ENCODE results near the gene ZHX3. TPM values are rescaled to one million over a fixed set of nuclear protein-coding genes. Genes with fewer than 3 reads are reported as not detected.
"Not testable (repeated sequence)": the region's sequence is repeated elsewhere in the genome, so short reads cannot be mapped to it uniquely, and the experiment has no call there.

Gene ZHX3
- total and polyA plus RNA-seq, 10 of the 15 experiments (the other 5 are each of a cell fraction or from before 2014, with no cell fraction given) = 1.3 to 14.0 (median 5.0) TPM

DNA sequence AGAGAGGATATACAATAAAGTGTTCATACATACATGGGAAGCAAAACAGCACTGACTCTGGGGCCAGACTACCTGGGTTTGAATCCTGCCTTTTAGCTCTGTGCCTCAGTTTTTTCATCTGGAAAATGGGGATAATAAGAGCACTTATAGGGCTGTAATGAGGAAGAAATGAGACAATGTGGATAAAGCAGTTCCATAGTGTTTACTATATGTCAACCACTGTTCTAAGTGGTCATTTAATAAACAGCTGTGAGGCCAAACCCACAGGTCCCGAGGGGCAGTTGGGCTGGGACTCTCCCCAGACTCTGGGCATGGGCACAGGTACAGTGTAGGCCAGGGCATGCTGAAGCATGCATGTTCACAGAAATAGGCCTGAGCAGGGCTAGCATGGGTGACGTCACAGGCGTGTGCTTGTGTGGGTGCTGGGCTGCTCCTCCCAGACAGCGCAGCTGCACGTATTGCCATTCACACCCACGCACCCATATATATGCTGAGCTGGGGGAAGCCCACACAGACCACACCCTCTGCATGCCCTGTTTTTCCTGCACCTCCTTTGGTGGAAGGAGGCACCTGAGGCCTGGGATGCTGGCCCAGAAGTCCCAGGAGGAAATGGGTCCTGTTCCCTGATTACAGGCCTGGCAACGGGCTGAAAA is 183.7 kb downstream of the ZHX3 start (continued):
- no peak for TF ChIP-seq STAT3 (IDR thresholded peaks at IDR 0.05; ENCODE audit: low read depth, low read length)

DNA sequence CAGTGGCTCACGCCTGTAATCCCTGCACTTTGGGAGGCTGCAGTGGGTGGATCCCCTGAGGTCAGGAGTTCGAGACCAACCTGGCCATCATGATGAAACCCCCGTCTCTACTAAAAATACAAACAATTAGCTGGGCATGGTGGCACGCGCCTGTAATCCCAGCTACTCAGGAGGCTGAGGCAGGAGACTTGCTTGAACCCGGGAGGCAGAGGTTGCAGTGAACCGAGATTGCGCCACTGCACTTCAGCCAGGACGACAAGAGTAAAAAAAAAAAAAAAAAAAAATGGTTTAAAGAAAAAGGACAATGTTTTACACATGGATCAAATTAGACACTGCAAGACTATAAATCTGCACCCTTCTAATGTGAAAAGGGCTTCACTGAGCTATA is 185.1 kb downstream of the ZHX3 start:
- H3K9ac ChIP-seq (ENCODE audit: control insufficient read depth, insufficient read depth, low read length); H3K27ac ChIP-seq (ENCODE audit: control insufficient read depth, insufficient read depth); DNase-seq (ENCODE audit: low read depth, low spot score); H3K4me3 ChIP-seq; intact Hi-C loops (cut with micrococcal nuclease; ENCODE audit: unreplicated experiment); H3K27me3 ChIP-seq (replicated peaks in 1 of 2; ENCODE audit: control insufficient read depth in 2 of 2, insufficient read depth in 2 of 2, low read length in 1 of 2); BruUV-seq (replicated peaks); H3K79me2 ChIP-seq (ENCODE audit: control insufficient read depth, insufficient read depth, low read length); H2AFZ ChIP-seq (ENCODE audit: control insufficient read depth, low read depth, low read length); H3K4me2 ChIP-seq (ENCODE audit: control insufficient read depth, insufficient read depth); H3K36me3 ChIP-seq (ENCODE audit: control insufficient read depth in 2 of 2, insufficient read depth in 2 of 2, low read length in 1 of 2); in situ Hi-C loops (cut with MboI); FAIRE-seq; H3K9me3 ChIP-seq (replicated peaks; ENCODE audit: control insufficient read depth, insufficient read depth, low read length); ATAC-seq; H4K20me1 ChIP-seq (ENCODE audit: control insufficient read depth, insufficient read depth): not testable (repeated sequence)
- H3K4me1 ChIP-seq (ENCODE audit: control insufficient read depth, insufficient read depth, low read length) = peaks cover 29% of the 10 kb centered on the region
- ChIA-PET RAD21 (ENCODE audit: unreplicated experiment) (interaction anchor here (2.0 to 7.8 kb wide), 4 partner anchors 10 to 141 kb away, joined by 7 to 72 read pairs (median 52); no protein-coding TSS in a partner anchor), SMC1A (ENCODE audit: uncharacterized antibody, unreplicated experiment) (interaction anchor here (1.0 to 4.8 kb wide), 11 partner anchors 10 to 164 kb away, joined by 3 to 70 read pairs (median 8); no protein-coding TSS in a partner anchor), CTCF (interaction anchor here (3.9 to 6.2 kb wide), 8 partner anchors 12 to 208 kb away, joined by 16 to 105 read pairs (median 47); partner anchors contain the start of gene LPIN3), POLR2A (interaction anchor here (0.7 to 5.3 kb wide), 6 partner anchors 14 to 166 kb away, joined by 3 to 29 read pairs (median 4); no protein-coding TSS in a partner anchor)
- 66% methylated on average over 6 of the region's 9 CpGs for WGBS (ENCODE audit: insufficient coverage, insufficient replicate concordance, low lambda C conversion rate, missing lambda C conversion rate)
